ENCODE results near the gene PAM.

GRCh38 chr5:103006921-103007320 is 251.8 kb downstream of the PAM start:
- no peak for TF ChIP-seq CTCF (IDR thresholded peaks at IDR 0.05)
- no peak for TF ChIP-seq POLR2AphosphoS5 (IDR thresholded peaks at IDR 0.05)
- no peak for TF ChIP-seq POLR2A (IDR thresholded peaks at IDR 0.05)

All from prostate gland (tissue), 2 donors.